GM18870 (cell line): ENCODE data around the gene DNAJC11.
"Not testable (repeated sequence)": the region's sequence is repeated elsewhere in the genome, so short reads cannot be mapped to it uniquely, and the experiment has no call there.

Experiments used
- ATAC-seq: cut with Tn5 transposase; IDR thresholded peaks from one replicate; pipeline ENCODE4 v1.9.1; 2021; ENCODE audit warnings: moderate library complexity; ENCODE audit not compliant: unreplicated experiment

Gene DNAJC11

GRCh38 chr1:6601923-6602668 lies 99.5 kb downstream of the DNAJC11 start:
- ATAC-seq = peak; percentile 24

- ATAC-seq = peak; percentile 34
Measured at GRCh38 chr1:6601049-6601922, 100.3 kb downstream of the DNAJC11 start.

GRCh38 chr1:6600410-6601048 lies 101.1 kb downstream of the DNAJC11 start:
- peak; percentile 4 for ATAC-seq

- ATAC-seq = not testable (repeated sequence)
Measured at GRCh38 chr1:6599991-6600390, 101.6 kb downstream of the DNAJC11 start.

GRCh38 chr1:6599141-6599975 lies 102.3 kb downstream of the DNAJC11 start:
- no peak for ATAC-seq

- no peak for ATAC-seq
Measured at GRCh38 chr1:6597777-6598131, 103.9 kb downstream of the DNAJC11 start.

- no peak for ATAC-seq
Measured at GRCh38 chr1:6596886-6597776, 104.5 kb downstream of the DNAJC11 start.

- ATAC-seq = no peak
Measured at GRCh38 chr1:6596351-6596750, 105.3 kb downstream of the DNAJC11 start.

GRCh38 chr1:6594977-6595740 lies 106.5 kb downstream of the DNAJC11 start:
- no peak for ATAC-seq

GRCh38 chr1:6593810-6594209 lies 107.8 kb downstream of the DNAJC11 start:
- no peak for ATAC-seq

- ATAC-seq = no peak
Measured at GRCh38 chr1:6592865-6593593, 108.6 kb downstream of the DNAJC11 start.

GRCh38 chr1:6592441-6592840 lies 109.2 kb downstream of the DNAJC11 start:
- no peak for ATAC-seq

- ATAC-seq = no peak
Measured at GRCh38 chr1:6591644-6592043, 110.0 kb downstream of the DNAJC11 start.

GRCh38 chr1:6591222-6591621 lies 110.4 kb downstream of the DNAJC11 start:
- ATAC-seq = no peak

GRCh38 chr1:6590046-6590445 lies 111.6 kb downstream of the DNAJC11 start:
- ATAC-seq = no peak

GRCh38 chr1:6588893-6589520 lies 112.6 kb downstream of the DNAJC11 start:
- no peak for ATAC-seq

- no peak for ATAC-seq
Measured at GRCh38 chr1:6588128-6588892, 113.3 kb downstream of the DNAJC11 start.
